Activated T-cell treated with anti-CD3 and anti-CD28 coated beads, Interleukin-2, amount 50 U/mL, for 72 hours (primary cell): ENCODE measurements around the gene ORC1. TPM values are rescaled to one million over a fixed set of nuclear protein-coding genes. Genes with fewer than 3 reads are reported as not detected.

ENCODE experiments used
- ATAC-seq, 2 donors: fragments of 150-1000 bp; cut with Tn5 transposase; replicated peaks in 1 of 2; 2 replicates each; pipeline ENCODE4 v1.10.0; 2021; ENCODE audit warnings: moderate library complexity in 2 of 2, mild to moderate bottlenecking in 1 of 2
- DNase-seq, 2 donors: peaks; one replicate each; pipeline ENCODE4 v3.0.0; 2021 to 2022; ENCODE audit warnings: mixed read lengths in 1 of 2
- H3K27ac Mint-ChIP-seq: one replicate; pipeline ENCODE4 v1.8.0; 2022; ENCODE audit warnings: mild to moderate bottlenecking, moderate library complexity, mixed read lengths
- H3K27me3 Mint-ChIP-seq: one replicate; pipeline ENCODE4 v1.8.0; 2022; ENCODE audit warnings: low read depth, mixed read lengths
- H3K36me3 Mint-ChIP-seq, 2 donors: one replicate each; pipeline ENCODE4 v1.8.0; 2022; ENCODE audit warnings: mixed read lengths in 2 of 2, mild to moderate bottlenecking in 1 of 2; ENCODE audit not compliant: insufficient read depth in 2 of 2
- H3K4me1 Mint-ChIP-seq: one replicate; pipeline ENCODE4 v1.8.0; 2022; ENCODE audit warnings: low read depth, mixed read lengths
- H3K4me3 Mint-ChIP-seq, 2 donors: one replicate each; pipeline ENCODE4 v1.8.0; 2022; ENCODE audit warnings: mild to moderate bottlenecking in 2 of 2, mixed read lengths in 2 of 2, moderate library complexity in 2 of 2
- H3K9me3 Mint-ChIP-seq, 2 donors: one replicate each; pipeline ENCODE4 v1.8.0; 2022; ENCODE audit warnings: mixed read lengths in 2 of 2
- total RNA-seq, 2 donors: library from RNA; stranded (reverse); gene quantifications; one replicate each; pipeline ENCODE4 v1.2.3, GENCODE V29; 2022

Gene ORC1
- total RNA-seq, 2 donors from 2014 or later, result 37.1 to 43.5 TPM

DNA sequence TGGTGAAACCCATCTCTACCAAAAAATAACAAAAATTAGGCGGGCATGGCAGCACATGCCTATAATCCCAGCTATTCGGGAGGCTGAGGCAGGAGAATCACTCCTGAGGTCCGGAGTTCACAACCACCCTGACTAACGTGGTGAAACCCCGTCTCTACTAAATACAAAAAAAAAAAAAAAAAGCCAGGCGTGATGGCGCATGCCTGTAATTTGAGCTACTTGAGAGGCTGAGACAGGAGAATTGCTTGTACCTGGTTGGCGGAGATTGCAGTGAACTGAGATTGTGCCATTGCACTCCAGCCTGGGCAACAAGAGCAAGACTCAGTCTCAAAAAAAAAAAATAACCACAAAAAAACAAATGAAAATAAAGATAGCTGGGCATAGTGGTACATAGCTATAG is 80.5 kb downstream of the ORC1 start:
- H3K4me1 Mint-ChIP-seq, result no peaks in the 10 kb centered on the region
- no peak for ATAC-seq
- no peak overlapping the region for H3K27ac Mint-ChIP-seq
- no peaks in the 10 kb centered on the region for H3K9me3 Mint-ChIP-seq
- no peaks in the 10 kb centered on the region for H3K27me3 Mint-ChIP-seq
- DNase-seq, result no peak
- H3K36me3 Mint-ChIP-seq, result no peaks in the 10 kb centered on the region
- H3K4me3 Mint-ChIP-seq, result no peak overlapping the region

Other genes starting within 250 kb of the ORC1 start
- gene CC2D1B, start 38.2 kb downstream of the ORC1 start, total RNA-seq, result 10 to 100 TPM; 32.7 to 33.1 TPM
- gene PRPF38A, start 179 bp upstream of the ORC1 start, total RNA-seq, result 10 to 100 TPM; 80.5 to 91.8 TPM
- gene TUT4, start 148.7 kb upstream of the ORC1 start, total RNA-seq, result 100 to 1,000 TPM; 108 to 120 TPM
- gene GPX7, start 197.9 kb upstream of the ORC1 start, total RNA-seq, result 10 to 100 TPM; 26.3 to 27.6 TPM
- gene SHISAL2A, start 228.7 kb upstream of the ORC1 start, total RNA-seq, result 1 to 10 TPM; 9.0 to 9.2 TPM